Measurements from ENCODE around the gene EXOC8.

DNA sequence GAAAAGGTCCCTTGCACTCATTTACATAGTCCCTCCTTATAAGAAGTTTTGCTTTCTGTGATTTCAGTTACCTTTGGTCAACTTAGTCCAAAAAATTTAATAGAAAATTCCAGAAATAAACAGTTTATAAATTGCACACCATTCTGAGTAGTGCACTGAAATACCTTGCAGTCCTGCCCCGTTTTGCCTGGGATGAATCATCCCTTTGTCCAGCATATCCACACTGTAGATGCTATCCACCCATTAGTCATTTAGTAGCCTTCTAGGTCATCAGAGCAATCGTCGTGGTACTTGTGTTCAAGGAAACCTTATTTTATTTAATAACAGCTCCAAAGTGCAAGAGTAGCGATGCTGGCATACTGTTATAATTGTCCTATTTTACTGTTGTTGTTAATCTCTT is 38.4 kb upstream of the EXOC8 start:
- TF ChIP-seq EZH2 (IDR thresholded peaks at IDR 0.05; ENCODE audit: low read depth, unreplicated experiment) (no peak), JUNB (IDR thresholded peaks at IDR 0.05; ENCODE audit: unreplicated experiment) (no peak), CREB1 (CRISPR knock-in tag; IDR thresholded peaks at IDR 0.05; ENCODE audit: low read depth) (no peak), POLR2AphosphoS5 (IDR thresholded peaks at IDR 0.05; ENCODE audit: low read depth) (no peak), EZH2phosphoT487 (IDR thresholded peaks at IDR 0.05; ENCODE audit: unreplicated experiment) (no peak), STAT1 (IDR thresholded peaks at IDR 0.05; ENCODE audit: unreplicated experiment) (no peak), ETS1 (IDR thresholded peaks at IDR 0.05) (no peak)
- TF ChIP-seq, protein P1, sequence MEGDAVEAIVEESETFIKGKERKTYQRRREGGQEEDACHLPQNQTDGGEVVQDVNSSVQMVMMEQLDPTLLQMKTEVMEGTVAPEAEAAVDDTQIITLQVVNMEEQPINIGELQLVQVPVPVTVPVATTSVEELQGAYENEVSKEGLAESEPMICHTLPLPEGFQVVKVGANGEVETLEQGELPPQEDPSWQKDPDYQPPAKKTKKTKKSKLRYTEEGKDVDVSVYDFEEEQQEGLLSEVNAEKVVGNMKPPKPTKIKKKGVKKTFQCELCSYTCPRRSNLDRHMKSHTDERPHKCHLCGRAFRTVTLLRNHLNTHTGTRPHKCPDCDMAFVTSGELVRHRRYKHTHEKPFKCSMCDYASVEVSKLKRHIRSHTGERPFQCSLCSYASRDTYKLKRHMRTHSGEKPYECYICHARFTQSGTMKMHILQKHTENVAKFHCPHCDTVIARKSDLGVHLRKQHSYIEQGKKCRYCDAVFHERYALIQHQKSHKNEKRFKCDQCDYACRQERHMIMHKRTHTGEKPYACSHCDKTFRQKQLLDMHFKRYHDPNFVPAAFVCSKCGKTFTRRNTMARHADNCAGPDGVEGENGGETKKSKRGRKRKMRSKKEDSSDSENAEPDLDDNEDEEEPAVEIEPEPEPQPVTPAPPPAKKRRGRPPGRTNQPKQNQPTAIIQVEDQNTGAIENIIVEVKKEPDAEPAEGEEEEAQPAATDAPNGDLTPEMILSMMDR (conservative IDR thresholded peaks at IDR 0.05; ENCODE audit: low read depth in 2 of 2) = no peak
- TF ChIP-seq, protein P2, sequence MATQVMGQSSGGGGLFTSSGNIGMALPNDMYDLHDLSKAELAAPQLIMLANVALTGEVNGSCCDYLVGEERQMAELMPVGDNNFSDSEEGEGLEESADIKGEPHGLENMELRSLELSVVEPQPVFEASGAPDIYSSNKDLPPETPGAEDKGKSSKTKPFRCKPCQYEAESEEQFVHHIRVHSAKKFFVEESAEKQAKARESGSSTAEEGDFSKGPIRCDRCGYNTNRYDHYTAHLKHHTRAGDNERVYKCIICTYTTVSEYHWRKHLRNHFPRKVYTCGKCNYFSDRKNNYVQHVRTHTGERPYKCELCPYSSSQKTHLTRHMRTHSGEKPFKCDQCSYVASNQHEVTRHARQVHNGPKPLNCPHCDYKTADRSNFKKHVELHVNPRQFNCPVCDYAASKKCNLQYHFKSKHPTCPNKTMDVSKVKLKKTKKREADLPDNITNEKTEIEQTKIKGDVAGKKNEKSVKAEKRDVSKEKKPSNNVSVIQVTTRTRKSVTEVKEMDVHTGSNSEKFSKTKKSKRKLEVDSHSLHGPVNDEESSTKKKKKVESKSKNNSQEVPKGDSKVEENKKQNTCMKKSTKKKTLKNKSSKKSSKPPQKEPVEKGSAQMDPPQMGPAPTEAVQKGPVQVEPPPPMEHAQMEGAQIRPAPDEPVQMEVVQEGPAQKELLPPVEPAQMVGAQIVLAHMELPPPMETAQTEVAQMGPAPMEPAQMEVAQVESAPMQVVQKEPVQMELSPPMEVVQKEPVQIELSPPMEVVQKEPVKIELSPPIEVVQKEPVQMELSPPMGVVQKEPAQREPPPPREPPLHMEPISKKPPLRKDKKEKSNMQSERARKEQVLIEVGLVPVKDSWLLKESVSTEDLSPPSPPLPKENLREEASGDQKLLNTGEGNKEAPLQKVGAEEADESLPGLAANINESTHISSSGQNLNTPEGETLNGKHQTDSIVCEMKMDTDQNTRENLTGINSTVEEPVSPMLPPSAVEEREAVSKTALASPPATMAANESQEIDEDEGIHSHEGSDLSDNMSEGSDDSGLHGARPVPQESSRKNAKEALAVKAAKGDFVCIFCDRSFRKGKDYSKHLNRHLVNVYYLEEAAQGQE (IDR thresholded peaks at IDR 0.05; ENCODE audit: unreplicated experiment) = no peak
